H9 (cell line): ENCODE measurements around the gene LPCAT1. TPM values are rescaled to one million over a fixed set of nuclear protein-coding genes. Genes with fewer than 3 reads are reported as not detected.

Source experiments
- DNase-seq: peaks from one replicate; pipeline ENCODE4 v3.0.0-alpha.2; 2017
- H2AFZ ChIP-seq: one replicate; pipeline ENCODE4 v1.6.1; 2013; ENCODE audit warnings: mild to moderate bottlenecking, low read length, control low read depth, moderate library complexity
- H2AK5ac ChIP-seq: 2 replicates; pipeline ENCODE4 v1.6.1; 2013; ENCODE audit warnings: low read length, control low read depth, mixed read lengths; ENCODE audit not compliant: insufficient read length
- H2BK120ac ChIP-seq: one replicate; pipeline ENCODE4 v1.6.1; 2013; ENCODE audit warnings: low read depth, mild to moderate bottlenecking, low read length, control low read depth, inconsistent platforms; ENCODE audit not compliant: poor library complexity, severe bottlenecking
- H2BK12ac ChIP-seq: 2 replicates; pipeline ENCODE4 v1.6.1; 2013; ENCODE audit warnings: low read length, control low read depth, mixed read lengths, low read depth; ENCODE audit not compliant: insufficient read length
- H2BK15ac ChIP-seq: 2 replicates; pipeline ENCODE4 v1.6.1; 2013; ENCODE audit warnings: low read depth, low read length, control low read depth
- H2BK20ac ChIP-seq: one replicate; pipeline ENCODE4 v1.6.1; 2013; ENCODE audit warnings: low read depth, mild to moderate bottlenecking, low read length, control low read depth, inconsistent platforms; ENCODE audit not compliant: poor library complexity, severe bottlenecking
- H2BK5ac ChIP-seq: 2 replicates; pipeline ENCODE4 v1.6.1; 2013; ENCODE audit warnings: low read length, control low read depth, mixed read lengths; ENCODE audit not compliant: insufficient read length
- H3K14ac ChIP-seq: 2 replicates; pipeline ENCODE4 v1.6.1; 2013; ENCODE audit warnings: low read length, control low read depth; ENCODE audit not compliant: insufficient read depth
- H3K18ac ChIP-seq: 2 replicates; pipeline ENCODE4 v1.6.1; 2013; ENCODE audit warnings: low read depth, mild to moderate bottlenecking, mixed read lengths, low read length, control low read depth; ENCODE audit not compliant: insufficient read length
- H3K23ac ChIP-seq: 2 replicates; pipeline ENCODE4 v1.6.1; 2013; ENCODE audit warnings: low read length, control low read depth, mixed read lengths, low read depth; ENCODE audit not compliant: insufficient read length
- H3K23me2 ChIP-seq: 2 replicates; pipeline ENCODE4 v1.6.1; 2013; ENCODE audit warnings: low read depth, mild to moderate bottlenecking, mixed read lengths, low read length, control low read depth; ENCODE audit not compliant: insufficient read length, poor library complexity, severe bottlenecking
- H3K27ac ChIP-seq: 2 replicates; pipeline ENCODE4 v1.5.1; 2013; ENCODE audit warnings: low read length, control low read depth, mixed read lengths, low read depth; ENCODE audit not compliant: insufficient read length
- H3K27me3 ChIP-seq: 2 replicates; pipeline ENCODE4 v1.6.1; 2013; ENCODE audit warnings: low read length, control low read depth, inconsistent platforms; ENCODE audit not compliant: insufficient read depth
- H3K4ac ChIP-seq: 2 replicates; pipeline ENCODE4 v1.6.1; 2013; ENCODE audit warnings: low read depth, mild to moderate bottlenecking, control low read depth, inconsistent platforms, low read length, moderate library complexity
- H3K4me1 ChIP-seq: 2 replicates; pipeline ENCODE4 v1.6.1; 2013; ENCODE audit warnings: low read length, control low read depth, inconsistent platforms; ENCODE audit not compliant: insufficient read depth
- H3K4me2 ChIP-seq: 2 replicates; pipeline ENCODE4 v1.6.1; 2013; ENCODE audit warnings: low read length, control low read depth, mixed read lengths; ENCODE audit not compliant: insufficient read length, insufficient read depth
- H3K56ac ChIP-seq: 2 replicates; pipeline ENCODE4 v1.6.1; 2013; ENCODE audit warnings: low read depth, mild to moderate bottlenecking, mixed read lengths, low read length, control low read depth; ENCODE audit not compliant: insufficient read length
- H3K79me1 ChIP-seq: 2 replicates; pipeline ENCODE4 v1.6.1; 2013; ENCODE audit warnings: low read depth, mild to moderate bottlenecking, moderate library complexity, low read length, control low read depth, inconsistent platforms; ENCODE audit not compliant: insufficient read depth, poor library complexity, severe bottlenecking
- H3K79me2 ChIP-seq: 2 replicates; pipeline ENCODE4 v1.6.1; 2013; ENCODE audit warnings: low read length, control low read depth, inconsistent platforms; ENCODE audit not compliant: insufficient read depth
- H3K9ac ChIP-seq: 2 replicates; pipeline ENCODE4 v1.6.1; 2013; ENCODE audit warnings: low read length, control low read depth, mixed read lengths; ENCODE audit not compliant: insufficient read length; ENCODE audit errors: extremely low read depth
- H3K9me3 ChIP-seq: one replicate; pipeline ENCODE4 v1.6.1; 2013; ENCODE audit warnings: low read depth, low read length, inconsistent platforms; ENCODE audit not compliant: control insufficient read depth
- H3T11ph ChIP-seq: one replicate; pipeline ENCODE4 v1.6.1; 2013; ENCODE audit warnings: mild to moderate bottlenecking, low read length, control low read depth, inconsistent platforms
- H4K20me1 ChIP-seq: one replicate; pipeline ENCODE4 v1.6.1; 2013; ENCODE audit not compliant: control insufficient read depth, insufficient read length, insufficient read depth
- H4K5ac ChIP-seq: 2 replicates; pipeline ENCODE4 v1.6.1; 2013; ENCODE audit warnings: low read depth, mild to moderate bottlenecking, mixed read lengths, low read length, control low read depth; ENCODE audit not compliant: insufficient read length
- H4K8ac ChIP-seq: replicated peaks from 2 replicates; pipeline ENCODE4 v1.6.1; 2013; ENCODE audit warnings: low read length, control low read depth, mixed read lengths, low read depth; ENCODE audit not compliant: insufficient read length
- H4K91ac ChIP-seq: 2 replicates; pipeline ENCODE4 v1.6.1; 2013; ENCODE audit warnings: low read depth, mild to moderate bottlenecking, moderate library complexity, mixed read lengths, low read length, control low read depth; ENCODE audit not compliant: insufficient read length
- H3K27ac Mint-ChIP-seq, 3 experiments: 2 replicates in 2 of 3; 3 replicates in 1 of 3; pipeline ENCODE4 v1.8.0; 2020 to 2021; ENCODE audit warnings: mixed read lengths in 3 of 3, mild to moderate bottlenecking in 1 of 3, moderate library complexity in 1 of 3
- H3K27me3 Mint-ChIP-seq: 2 replicates; pipeline ENCODE4 v1.8.0; 2021; ENCODE audit warnings: low read depth, mild to moderate bottlenecking, moderate library complexity, mixed read lengths
- H3K36me3 Mint-ChIP-seq, 3 experiments: 2 replicates in 2 of 3; 3 replicates in 1 of 3; pipeline ENCODE4 v1.8.0; 2020 to 2021; ENCODE audit warnings: low read depth in 3 of 3, mixed read lengths in 3 of 3; ENCODE audit not compliant: insufficient read depth in 1 of 3
- H3K4me1 Mint-ChIP-seq, 2 experiments: 2 replicates each; pipeline ENCODE4 v1.8.0; 2020; ENCODE audit warnings: mixed read lengths in 2 of 2
- H3K4me3 Mint-ChIP-seq, 2 experiments: 2 replicates in 1 of 2; 3 replicates in 1 of 2; pipeline ENCODE4 v1.8.0; 2020 to 2021; ENCODE audit warnings: mild to moderate bottlenecking in 2 of 2, mixed read lengths in 2 of 2, moderate library complexity in 1 of 2
- H3K9me3 Mint-ChIP-seq, 2 experiments: 2 replicates in 1 of 2; 3 replicates in 1 of 2; pipeline ENCODE4 v1.8.0; 2020; ENCODE audit warnings: mild to moderate bottlenecking in 2 of 2, mixed read lengths in 2 of 2, moderate library complexity in 1 of 2
- WGBS: extraction: QIAGEN DNeasy Blood & Tissue Kit; methylation state at CpG from one replicate; pipeline ENCODE4 v1.1.7; 2013; ENCODE audit warnings: missing lambda C conversion rate, low lambda C conversion rate, mixed read lengths; ENCODE audit not compliant: insufficient read length; ENCODE audit errors: extremely low coverage; 5-methylcytosine and 5-hydroxymethylcytosine counted together
- total RNA-seq: library from RNA; stranded (reverse); gene quantifications from 2 replicates; pipeline ENCODE4 v1.2.1, GENCODE V29; 2021
- TF ChIP-seq, protein P1 (sequence below): fragments of 200-600 bp; sonication (generic); conservative IDR thresholded peaks from 3 replicates; pipeline ENCODE4 v1.8.0; 2021; ENCODE audit warnings: antibody characterized with exemption, mild to moderate bottlenecking

Gene LPCAT1
- total RNA-seq, 1 experiment from 2014 or later, result 231 TPM

DNA sequence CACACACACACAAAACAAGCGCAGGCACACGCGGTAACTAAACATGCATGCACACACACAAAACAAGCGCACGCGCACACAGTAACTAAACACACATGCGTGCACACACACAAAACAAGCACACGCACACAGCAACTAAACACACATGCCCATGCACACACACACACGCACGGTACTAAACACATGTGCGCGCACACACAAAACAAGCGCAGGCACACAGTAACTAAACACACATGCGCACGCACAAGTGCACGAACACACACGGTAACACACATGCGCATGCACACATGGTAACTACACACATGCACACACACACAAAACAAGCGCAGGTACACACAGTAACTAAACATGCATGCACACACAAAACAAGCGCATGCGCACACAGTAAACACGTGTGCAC, 58.6 kb downstream of the LPCAT1 start:
- Histone ChIP-seq H3K79me2 (no peaks in the 10 kb centered on the region; the same call in 1 of the 2 replicates), H2BK15ac (no peak overlapping the region), H3K18ac (no peak overlapping the region), H3K4ac (no peak overlapping the region), H4K8ac (no peak overlapping the region), H3K56ac (no peak overlapping the region), H4K5ac (no peak overlapping the region), H2BK12ac (no peak overlapping the region), H3K27me3 (no peaks in the 10 kb centered on the region), H2BK20ac (no peak overlapping the region), H2AFZ (no peak overlapping the region), H2AK5ac (no peak overlapping the region), H3K23me2 (no peaks in the 10 kb centered on the region), H4K20me1 (no peaks in the 10 kb centered on the region), H3T11ph (no peak overlapping the region), H3K14ac (no peak overlapping the region), H3K4me2 (no peak overlapping the region), H4K91ac (no peak overlapping the region), H2BK5ac (no peak overlapping the region), H2BK120ac (no peak overlapping the region), H3K9me3 (no peaks in the 10 kb centered on the region), H3K79me1 (no peaks in the 10 kb centered on the region), H3K27ac (no peak overlapping the region), H3K9ac (no peak overlapping the region), H3K4me1 (no peaks in the 10 kb centered on the region), H3K23ac (no peak overlapping the region)
- Mint-ChIP-seq H3K36me3 (peaks cover 68 to 92% (median 87%) of the 10 kb centered on the region in 3 experiments), H3K27ac (peak overlapping the region in 1 of 3 experiments; percentile 80; a peak in 3 of 7 replicates), H3K4me3 (no peak overlapping the region), H3K4me1 (peaks cover 0 to 5% of the 10 kb centered on the region in 2 experiments; a peak in 1 of 4 replicates), H3K27me3 (no peaks in the 10 kb centered on the region; the same call in 1 of the 2 replicates), H3K9me3 (peaks cover 6 to 22% of the 10 kb centered on the region in 2 experiments; a peak in 4 of 5 replicates)
- no CpG with 5 or more reads among the region's 22 CpGs for WGBS
- TF ChIP-seq, protein P1, sequence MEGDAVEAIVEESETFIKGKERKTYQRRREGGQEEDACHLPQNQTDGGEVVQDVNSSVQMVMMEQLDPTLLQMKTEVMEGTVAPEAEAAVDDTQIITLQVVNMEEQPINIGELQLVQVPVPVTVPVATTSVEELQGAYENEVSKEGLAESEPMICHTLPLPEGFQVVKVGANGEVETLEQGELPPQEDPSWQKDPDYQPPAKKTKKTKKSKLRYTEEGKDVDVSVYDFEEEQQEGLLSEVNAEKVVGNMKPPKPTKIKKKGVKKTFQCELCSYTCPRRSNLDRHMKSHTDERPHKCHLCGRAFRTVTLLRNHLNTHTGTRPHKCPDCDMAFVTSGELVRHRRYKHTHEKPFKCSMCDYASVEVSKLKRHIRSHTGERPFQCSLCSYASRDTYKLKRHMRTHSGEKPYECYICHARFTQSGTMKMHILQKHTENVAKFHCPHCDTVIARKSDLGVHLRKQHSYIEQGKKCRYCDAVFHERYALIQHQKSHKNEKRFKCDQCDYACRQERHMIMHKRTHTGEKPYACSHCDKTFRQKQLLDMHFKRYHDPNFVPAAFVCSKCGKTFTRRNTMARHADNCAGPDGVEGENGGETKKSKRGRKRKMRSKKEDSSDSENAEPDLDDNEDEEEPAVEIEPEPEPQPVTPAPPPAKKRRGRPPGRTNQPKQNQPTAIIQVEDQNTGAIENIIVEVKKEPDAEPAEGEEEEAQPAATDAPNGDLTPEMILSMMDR, result no peak
- no peak for DNase-seq
